Activated T-helper 1 cell treated with anti-CD3 and anti-CD28 coated beads, Interleukin-12 subunit alpha, Interleukin-12 subunit beta, Interleukin-2, Interleukin-4 antibody, amounts not matched to agents 30 ng/mL and 10 ng/mL and 1 ng/mL, durations not matched to agents 14 hours and 24 hours and 36 hours (primary cell): Measurements from ENCODE around the gene SNAPC3. TPM values are rescaled to one million over a fixed set of nuclear protein-coding genes. Genes with fewer than 3 reads are reported as not detected.
A peak's percentile ranks its signal among the peaks of the same experiment; 100 is the strongest.
"Not testable (repeated sequence)": the region's sequence is repeated elsewhere in the genome, so short reads cannot be mapped to it uniquely, and the experiment has no call there.

Experiments used
- DNase-seq: peaks from one replicate; pipeline ENCODE4 v3.0.0; 2021; ENCODE audit warnings: low spot score
- H3K27ac Mint-ChIP-seq: one replicate; pipeline ENCODE4 v1.8.0; 2021; ENCODE audit warnings: mild to moderate bottlenecking, mixed read lengths
- H3K27me3 Mint-ChIP-seq: one replicate; pipeline ENCODE4 v1.8.0; 2022; ENCODE audit warnings: mild to moderate bottlenecking, moderate library complexity, mixed read lengths; ENCODE audit not compliant: insufficient read depth
- H3K36me3 Mint-ChIP-seq: one replicate; pipeline ENCODE4 v1.8.0; 2021; ENCODE audit warnings: low read depth, mixed read lengths
- H3K4me1 Mint-ChIP-seq: one replicate; pipeline ENCODE4 v1.8.0; 2021; ENCODE audit warnings: low read depth, mixed read lengths
- H3K4me3 Mint-ChIP-seq: one replicate; pipeline ENCODE4 v1.8.0; 2021; ENCODE audit warnings: mild to moderate bottlenecking, moderate library complexity, mixed read lengths
- H3K9me3 Mint-ChIP-seq: one replicate; pipeline ENCODE4 v1.8.0; 2021; ENCODE audit warnings: mixed read lengths
- intact Hi-C: fragments of 100-400 bp; cut with micrococcal nuclease; formaldehyde crosslinking; loops from one replicate; pipeline ENCODE4 v1.15.1; 2024
- total RNA-seq: library from RNA; stranded (reverse); gene quantifications from 2 replicates; pipeline ENCODE4 v1.2.3, GENCODE V29; 2022

Gene SNAPC3
- total RNA-seq = 27.1 and 30.5 TPM in 2 replicates

DNA sequence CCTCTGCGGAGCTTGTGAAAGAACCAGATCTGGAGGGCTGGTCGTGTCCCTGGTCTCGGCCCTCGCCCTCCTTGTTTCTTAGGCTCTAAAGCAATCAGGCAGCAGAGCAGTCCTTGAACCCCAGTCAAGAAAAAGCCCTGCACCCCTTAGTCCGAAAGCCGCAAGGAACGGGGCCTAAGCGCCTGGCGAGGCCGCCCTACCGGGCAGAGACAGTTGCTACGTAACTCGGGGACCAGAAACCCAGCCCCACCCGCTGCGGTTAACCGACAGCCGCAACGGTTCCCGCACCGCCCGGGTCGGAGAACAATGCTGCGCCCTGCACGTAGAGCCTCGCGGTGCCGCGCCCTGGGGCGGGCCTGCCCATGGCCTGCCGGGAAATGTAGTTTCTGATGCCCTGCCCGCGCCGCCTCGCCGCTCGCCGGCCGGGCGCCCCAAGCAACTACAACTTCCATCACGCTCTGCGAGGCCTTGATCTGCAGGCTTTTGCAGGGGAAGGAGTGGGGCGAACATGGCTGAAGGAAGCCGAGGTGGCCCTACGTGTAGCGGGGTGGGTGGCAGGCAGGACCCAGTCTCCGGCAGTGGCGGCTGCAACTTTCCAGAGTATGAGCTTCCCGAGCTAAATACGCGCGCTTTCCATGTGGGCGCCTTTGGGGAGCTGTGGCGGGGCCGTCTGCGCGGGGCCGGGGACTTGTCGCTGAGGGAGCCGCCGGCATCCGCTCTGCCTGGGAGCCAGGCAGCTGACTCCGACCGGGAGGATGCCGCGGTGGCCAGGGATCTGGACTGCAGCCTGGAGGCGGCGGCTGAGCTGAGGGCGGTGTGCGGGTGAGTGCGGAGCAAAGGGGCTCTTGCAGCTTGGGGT lies at the start of gene SNAPC3:
SNAPC3 (plus strand) TSS at position 505 of the 859 bp plus-strand sequence; CDS start at position 509, 4 bp downstream.
- intact Hi-C loops = loop anchor here (1.0 to 10.0 kb wide), 14 partner anchors 66 to 465 kb away; partner anchors contain the start of gene TTC39B
- Mint-ChIP-seq H3K27me3 (peaks cover 3% of the 10 kb centered on the region), H3K4me3 (peak within 1 kb of the TSS; percentile 96), H3K36me3 (peaks cover 23% of the 10 kb centered on the region), H3K9me3 (no peaks in the 10 kb centered on the region), H3K4me1 (peaks cover 50% of the 10 kb centered on the region), H3K27ac (peak within 1 kb of the TSS; percentile 92)
- peak; percentile 94 for DNase-seq

DNA sequence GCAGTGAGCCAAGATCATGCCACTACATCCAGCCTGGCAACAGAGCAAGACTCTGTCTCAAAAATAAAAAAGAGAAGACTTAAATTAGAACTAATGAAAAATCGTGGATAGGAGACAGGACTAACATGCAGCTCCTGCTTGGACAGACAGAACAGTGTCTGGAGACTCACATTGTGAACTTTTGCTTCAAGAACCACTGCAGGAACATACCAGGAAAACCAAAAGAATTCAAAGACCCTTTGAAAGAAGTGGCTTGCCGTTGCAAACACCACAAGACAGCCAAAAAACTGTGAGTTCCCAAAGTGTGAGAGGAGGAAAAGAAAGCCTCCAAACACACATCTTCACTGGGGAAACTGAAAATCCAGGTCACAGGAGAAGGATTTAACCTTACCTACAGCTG lies 48.8 kb upstream of the SNAPC3 start:
- H3K27ac Mint-ChIP-seq = no peak overlapping the region
- no peak overlapping the region for H3K4me3 Mint-ChIP-seq
- intact Hi-C loops = no loop called here

DNA sequence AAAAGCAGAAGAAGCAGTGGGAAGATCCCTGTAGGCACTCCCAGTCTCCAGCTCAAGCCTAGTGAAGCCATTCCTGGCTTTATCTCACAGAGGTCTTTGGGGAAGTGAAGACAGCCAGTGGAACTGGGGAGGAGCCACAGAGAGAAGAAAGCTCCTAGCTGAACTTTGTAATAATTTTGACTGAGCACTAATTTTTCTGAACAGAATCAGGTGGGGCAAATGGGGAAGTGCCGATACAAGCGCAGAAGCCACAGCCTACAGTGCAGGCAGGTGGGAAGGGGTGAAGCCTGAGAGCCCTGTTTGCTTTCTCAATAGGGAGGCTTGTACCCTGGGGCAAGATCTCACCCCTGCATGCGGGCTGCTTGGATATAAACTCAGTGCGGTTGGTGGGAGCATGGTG lies 48.4 kb upstream of the SNAPC3 start:
- no peak for DNase-seq
- intact Hi-C loops = no loop called here
- no peak overlapping the region for H3K4me3 Mint-ChIP-seq
- no peaks in the 10 kb centered on the region for H3K36me3 Mint-ChIP-seq
- peaks cover 9% of the 10 kb centered on the region for H3K27me3 Mint-ChIP-seq
- H3K4me1 Mint-ChIP-seq = no peaks in the 10 kb centered on the region
- H3K27ac Mint-ChIP-seq = no peak overlapping the region
- H3K9me3 Mint-ChIP-seq = no peaks in the 10 kb centered on the region

More for the DNA sequence above, 48.8 kb upstream of the SNAPC3 start:
- Mint-ChIP-seq H3K9me3 (no peaks in the 10 kb centered on the region), H3K4me1 (no peaks in the 10 kb centered on the region), H3K27me3 (peaks cover 9% of the 10 kb centered on the region), H3K36me3 (no peaks in the 10 kb centered on the region)
- DNase-seq = no peak

DNA sequence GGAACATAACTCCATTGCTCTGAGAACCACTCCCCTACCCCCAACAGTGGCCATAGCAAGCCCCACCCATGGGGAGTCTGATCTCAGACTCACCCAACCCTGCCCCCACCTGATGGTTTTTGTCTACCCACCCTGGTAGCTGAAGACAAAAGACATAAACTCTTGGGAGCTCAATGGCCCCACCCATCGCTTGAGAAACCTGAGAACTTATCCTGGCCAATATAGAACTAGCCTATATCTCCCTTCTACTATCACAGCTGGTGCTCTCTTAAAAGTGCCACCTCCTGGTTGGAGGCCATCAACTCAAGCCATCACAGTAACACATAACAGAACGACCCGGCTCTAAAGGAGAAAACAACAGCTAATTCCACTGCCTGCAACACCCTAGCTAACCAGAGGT lies 47.9 kb upstream of the SNAPC3 start:
- intact Hi-C loops = no loop called here
- H3K36me3 Mint-ChIP-seq = no peaks in the 10 kb centered on the region
- DNase-seq = no peak
- no peaks in the 10 kb centered on the region for H3K9me3 Mint-ChIP-seq
- H3K27ac Mint-ChIP-seq = no peak overlapping the region
- H3K4me1 Mint-ChIP-seq = no peaks in the 10 kb centered on the region
- peaks cover 9% of the 10 kb centered on the region for H3K27me3 Mint-ChIP-seq
- H3K4me3 Mint-ChIP-seq = no peak overlapping the region

DNA sequence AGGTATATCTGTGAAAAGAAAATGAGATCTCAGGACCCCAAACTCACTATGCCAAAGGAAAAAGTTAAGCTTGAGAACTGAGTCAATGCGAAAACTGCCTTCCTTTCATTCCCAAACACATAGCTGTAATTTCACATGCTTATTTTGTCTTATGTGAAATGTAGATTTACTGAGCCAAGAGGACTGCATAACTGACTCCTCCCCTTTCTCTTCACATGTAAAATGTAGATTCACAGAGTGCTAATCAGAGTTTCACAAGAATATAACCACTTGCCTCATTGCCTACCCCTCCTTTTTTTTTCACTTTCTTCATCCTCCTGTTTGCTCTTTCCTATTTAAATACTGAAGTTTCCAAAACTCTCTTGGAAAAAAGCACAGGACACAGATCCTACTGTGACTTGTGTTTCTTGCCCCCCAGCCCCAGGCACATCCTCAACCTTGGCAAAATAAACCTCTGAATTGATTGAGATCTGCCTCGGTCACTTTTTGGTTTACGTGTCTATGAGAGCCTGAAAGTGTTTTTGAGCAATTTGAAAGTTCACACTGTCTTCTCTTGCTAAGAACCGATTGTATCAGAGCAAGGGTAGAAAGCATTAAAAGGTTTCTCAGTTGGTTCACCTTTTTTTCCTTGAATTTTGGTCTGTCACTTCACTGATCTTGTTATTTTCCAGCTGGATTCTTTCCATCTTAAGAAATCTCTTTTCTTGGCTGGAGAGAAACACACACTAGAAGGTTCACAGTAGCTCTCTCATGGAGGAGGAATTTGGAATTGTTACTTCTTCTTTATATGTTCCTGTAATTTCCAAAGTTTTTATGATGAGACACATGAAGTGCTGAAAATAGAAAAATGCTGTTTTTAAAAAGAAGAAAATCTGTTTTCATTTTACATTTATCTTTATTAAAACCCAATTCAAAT lies 44.8 kb upstream of the SNAPC3 start:
- Mint-ChIP-seq H3K27me3 (peaks cover 12% of the 10 kb centered on the region), H3K27ac (no peak overlapping the region), H3K36me3 (no peaks in the 10 kb centered on the region), H3K9me3 (no peaks in the 10 kb centered on the region), H3K4me3 (no peak overlapping the region), H3K4me1 (no peaks in the 10 kb centered on the region)
- intact Hi-C loops = no loop called here
- DNase-seq = no peak

DNA sequence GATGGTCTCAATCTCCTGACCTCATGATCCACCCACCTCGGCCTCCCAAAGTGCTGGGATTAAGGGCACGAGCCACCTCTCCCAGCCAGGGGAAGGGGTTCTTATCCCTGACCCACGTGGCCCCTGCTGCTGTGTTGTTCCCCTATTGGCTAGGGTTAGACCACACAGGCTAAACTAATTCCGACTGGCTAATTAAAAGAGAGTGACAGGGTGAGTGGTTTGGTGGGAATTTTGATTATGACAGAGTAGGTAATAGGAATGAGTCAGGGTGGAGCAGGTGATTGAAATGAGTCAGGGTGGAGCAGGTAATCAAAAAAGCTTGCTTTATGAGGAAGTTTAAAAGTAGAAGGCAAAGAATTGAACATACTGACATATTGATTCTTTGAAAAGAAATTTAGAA lies 43.4 kb upstream of the SNAPC3 start:
- H3K9me3 Mint-ChIP-seq, H3K4me3 Mint-ChIP-seq, intact Hi-C loops, H3K36me3 Mint-ChIP-seq, H3K4me1 Mint-ChIP-seq, DNase-seq, H3K27ac Mint-ChIP-seq: not testable (repeated sequence)
- H3K27me3 Mint-ChIP-seq = peaks cover 12% of the 10 kb centered on the region

DNA sequence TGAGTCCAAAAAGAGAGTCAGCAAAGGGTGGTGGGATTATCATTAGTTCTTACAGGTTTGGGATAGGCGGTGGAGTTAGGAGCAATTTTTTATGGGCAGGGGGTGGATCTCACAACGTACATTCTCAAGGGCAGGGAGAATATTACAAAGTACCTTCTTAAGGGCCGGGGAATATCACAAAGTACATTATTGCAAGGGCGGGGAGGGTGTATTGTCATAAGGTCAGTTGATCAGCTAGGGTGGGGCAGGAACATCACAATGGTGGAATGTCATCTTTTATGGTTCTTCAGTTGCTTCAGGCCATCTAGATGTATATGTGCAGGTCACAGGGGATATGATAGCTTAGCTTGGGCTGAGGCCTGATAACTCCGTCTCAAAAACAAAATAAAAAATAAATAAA lies 42.8 kb upstream of the SNAPC3 start:
- H3K9me3 Mint-ChIP-seq, H3K36me3 Mint-ChIP-seq, H3K27ac Mint-ChIP-seq, intact Hi-C loops, DNase-seq, H3K4me3 Mint-ChIP-seq, H3K4me1 Mint-ChIP-seq: not testable (repeated sequence)
- peaks cover 10% of the 10 kb centered on the region for H3K27me3 Mint-ChIP-seq

DNA sequence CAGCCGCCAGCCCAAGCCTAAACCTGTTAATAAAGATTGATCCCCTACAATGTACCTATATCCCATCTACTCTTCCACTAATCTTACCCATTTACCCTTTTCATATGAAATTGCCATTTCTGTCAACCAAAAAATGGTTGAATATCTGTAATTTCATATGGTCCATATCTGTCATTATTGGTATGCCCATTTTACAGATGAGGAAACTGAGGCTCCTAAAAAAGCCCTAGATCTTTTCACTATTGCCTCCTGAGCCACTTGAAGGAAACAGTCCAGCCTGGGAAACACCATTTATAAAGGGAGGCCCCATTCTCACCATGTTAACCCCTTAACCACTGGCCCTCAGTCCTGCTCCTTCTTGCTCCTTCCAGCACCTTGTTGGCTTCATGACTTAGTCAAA lies 41.2 kb upstream of the SNAPC3 start:
- H3K4me1 Mint-ChIP-seq = no peaks in the 10 kb centered on the region
- peaks cover 9% of the 10 kb centered on the region for H3K27me3 Mint-ChIP-seq
- no peak overlapping the region for H3K27ac Mint-ChIP-seq

DNA sequence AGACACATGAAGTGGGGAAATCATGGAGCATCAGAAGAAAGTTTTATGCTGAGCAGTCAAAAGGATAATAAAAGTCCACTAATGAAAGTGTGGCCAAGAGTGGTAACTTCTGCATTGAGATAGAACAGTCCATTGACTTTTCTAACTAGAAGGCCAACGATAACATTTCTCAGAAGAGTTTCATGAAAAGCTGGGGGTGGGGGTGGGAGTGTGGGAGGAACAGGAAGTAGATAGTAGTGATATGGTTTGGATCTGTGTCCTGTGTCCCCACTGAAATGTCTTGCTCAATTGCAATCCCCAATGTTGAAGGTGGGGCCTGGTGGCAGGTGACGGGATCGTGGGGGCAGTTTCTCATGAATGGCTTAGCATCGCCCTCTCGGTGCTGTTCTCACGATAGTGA lies 36.2 kb upstream of the SNAPC3 start:
- intact Hi-C loops = no loop called here
- DNase-seq = no peak
- no peak overlapping the region for H3K27ac Mint-ChIP-seq
- peaks cover 7% of the 10 kb centered on the region for H3K27me3 Mint-ChIP-seq
- H3K36me3 Mint-ChIP-seq = no peaks in the 10 kb centered on the region
- H3K4me1 Mint-ChIP-seq = no peaks in the 10 kb centered on the region
- H3K4me3 Mint-ChIP-seq = no peak overlapping the region
- H3K9me3 Mint-ChIP-seq = no peaks in the 10 kb centered on the region

More for the DNA sequence above, 41.2 kb upstream of the SNAPC3 start:
- Mint-ChIP-seq H3K9me3 (no peaks in the 10 kb centered on the region), H3K4me3 (no peak overlapping the region), H3K36me3 (no peaks in the 10 kb centered on the region)
- intact Hi-C loops = no loop called here
- no peak for DNase-seq

DNA sequence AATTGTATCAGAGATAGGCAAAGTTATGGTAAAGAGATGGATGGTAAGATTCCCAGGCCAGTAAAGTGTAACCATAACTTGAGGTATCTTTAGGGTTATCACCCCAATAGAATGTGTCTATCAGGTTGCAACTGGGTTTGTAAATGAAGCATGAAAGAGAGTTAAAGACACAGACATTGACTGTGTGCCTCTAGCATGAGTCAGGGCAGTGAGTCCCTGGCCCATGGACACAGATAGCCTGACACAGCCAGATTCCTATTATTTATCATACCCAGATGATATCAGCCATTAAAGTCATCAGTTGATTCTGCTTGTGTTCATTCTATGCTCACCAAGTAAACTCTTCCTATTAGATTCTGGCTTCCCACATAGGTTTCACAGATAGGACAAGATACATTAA lies 33.5 kb upstream of the SNAPC3 start:
- DNase-seq = no peak
- Mint-ChIP-seq H3K36me3 (no peaks in the 10 kb centered on the region), H3K9me3 (no peaks in the 10 kb centered on the region), H3K4me3 (no peak overlapping the region), H3K4me1 (no peaks in the 10 kb centered on the region), H3K27ac (no peak overlapping the region), H3K27me3 (peaks cover 4% of the 10 kb centered on the region)
- intact Hi-C loops = no loop called here

DNA sequence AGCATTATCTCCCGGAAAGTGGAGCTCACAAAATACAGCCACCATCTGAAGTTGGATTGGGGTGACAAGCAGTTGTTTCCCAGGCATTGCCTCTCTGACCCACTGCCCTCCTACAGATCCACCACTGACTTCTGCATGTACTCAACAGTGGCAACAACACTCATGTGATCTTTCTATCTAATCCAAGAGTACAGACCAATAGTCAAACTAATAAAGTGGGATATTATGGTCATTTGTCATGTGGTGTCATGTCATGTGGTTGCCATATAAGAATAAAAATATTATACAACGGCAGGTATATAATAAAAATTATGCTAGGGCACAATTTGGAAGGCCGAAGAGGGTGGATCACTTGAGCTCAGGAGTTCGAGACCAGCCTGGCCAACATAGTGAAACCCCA lies 33.0 kb upstream of the SNAPC3 start:
- intact Hi-C loops = no loop called here
- no peak for DNase-seq
- H3K9me3 Mint-ChIP-seq = no peaks in the 10 kb centered on the region
- no peak overlapping the region for H3K4me3 Mint-ChIP-seq
- no peaks in the 10 kb centered on the region for H3K4me1 Mint-ChIP-seq
- H3K27ac Mint-ChIP-seq = no peak overlapping the region
- H3K36me3 Mint-ChIP-seq = no peaks in the 10 kb centered on the region
- H3K27me3 Mint-ChIP-seq = peaks cover 4% of the 10 kb centered on the region

DNA sequence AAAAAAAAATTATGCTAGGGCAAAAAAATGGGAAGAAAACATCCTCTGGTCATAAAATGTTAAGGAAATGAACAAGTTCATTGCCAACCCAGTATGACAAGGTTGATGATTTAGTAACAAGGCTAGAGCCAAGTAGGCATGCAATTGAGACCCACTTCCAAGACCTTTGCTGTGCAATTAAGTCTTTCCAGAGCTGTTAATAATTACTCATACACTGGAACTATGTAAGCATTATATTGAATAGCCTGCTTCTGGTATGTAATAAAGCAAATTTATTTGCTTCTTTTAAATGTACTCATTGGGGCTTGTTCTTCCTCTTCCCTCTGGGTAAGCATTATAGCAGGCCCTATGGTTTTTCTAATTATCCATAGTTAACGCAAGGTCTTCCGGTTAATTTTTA lies 32.5 kb upstream of the SNAPC3 start:
- Mint-ChIP-seq H3K27me3 (peaks cover 4% of the 10 kb centered on the region), H3K36me3 (no peaks in the 10 kb centered on the region), H3K9me3 (no peaks in the 10 kb centered on the region), H3K27ac (no peak overlapping the region), H3K4me1 (no peaks in the 10 kb centered on the region), H3K4me3 (no peak overlapping the region)
- no peak for DNase-seq
- intact Hi-C loops = no loop called here

DNA sequence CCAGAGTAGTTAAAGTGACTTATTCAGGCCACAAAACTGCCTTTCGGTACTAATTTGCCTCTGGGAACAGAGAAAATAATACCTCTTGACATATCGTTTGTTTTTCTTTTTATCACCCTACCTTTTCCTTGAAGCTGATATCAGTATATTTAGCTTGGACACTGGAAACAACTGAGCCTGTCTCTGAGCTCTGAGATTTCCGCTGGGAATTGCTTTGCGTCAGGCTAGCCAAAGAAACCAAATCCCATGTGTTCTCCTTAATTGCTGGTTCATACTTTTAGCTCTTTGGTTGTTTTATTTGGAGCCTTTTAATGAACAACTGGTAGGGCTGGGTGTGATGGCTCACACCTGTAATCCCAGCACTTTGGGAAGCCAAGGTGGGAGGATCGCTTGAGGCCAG lies 30.3 kb upstream of the SNAPC3 start:
- no peak overlapping the region for H3K4me3 Mint-ChIP-seq
- H3K4me1 Mint-ChIP-seq = no peaks in the 10 kb centered on the region
- no peaks in the 10 kb centered on the region for H3K9me3 Mint-ChIP-seq
- intact Hi-C loops = no loop called here
- no peak overlapping the region for H3K27ac Mint-ChIP-seq
- DNase-seq = no peak
- peaks cover 4% of the 10 kb centered on the region for H3K27me3 Mint-ChIP-seq
- H3K36me3 Mint-ChIP-seq = no peaks in the 10 kb centered on the region
